ENCODE measurements around the gene LYPD1.

LYPD1 gene

GRCh38 chr2:132627536-132627935 is 42.5 kb downstream of the LYPD1 start:
- no peak for DNase-seq

DNA sequence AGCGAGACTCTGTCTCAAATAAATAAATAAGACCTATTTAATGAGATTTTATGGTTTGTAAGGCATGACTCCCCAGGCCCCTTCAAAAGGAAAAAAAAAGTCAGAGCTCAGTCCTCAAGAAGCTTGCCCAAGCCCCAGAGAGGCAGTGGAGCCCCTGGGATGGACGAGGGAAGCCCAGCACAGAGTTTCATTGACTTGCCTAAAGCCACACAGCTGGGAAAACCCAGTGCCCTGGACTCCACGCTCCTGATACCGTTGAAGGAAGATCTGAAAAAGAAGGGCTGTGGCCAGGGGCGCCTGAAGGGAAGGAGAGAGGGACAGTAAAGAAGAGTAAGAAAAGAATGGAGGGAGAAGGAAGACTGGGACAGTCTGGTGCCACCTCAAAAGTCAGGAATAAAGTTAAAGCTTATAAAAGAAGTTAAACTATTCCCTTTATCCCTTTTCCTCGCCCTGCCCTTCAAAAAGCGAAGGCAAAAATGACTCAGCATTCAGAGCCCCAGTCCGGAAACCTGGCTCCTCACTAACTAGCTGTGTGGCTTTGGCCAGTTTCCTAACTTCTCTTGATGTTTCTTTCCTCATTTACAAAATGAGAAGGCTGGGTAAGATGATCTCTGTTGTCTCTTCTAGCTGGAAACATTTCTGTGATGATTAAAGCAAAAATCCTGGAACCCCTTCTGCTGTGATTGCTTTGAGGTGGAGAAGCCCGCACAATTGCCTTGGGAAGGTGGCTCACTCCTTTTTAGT is 46.7 kb downstream of the LYPD1 start:
- no peak for DNase-seq

- DNase-seq: no peak
These were observed 48.7 kb downstream of the LYPD1 start for GRCh38 chr2:132621131-132621875.

DNA sequence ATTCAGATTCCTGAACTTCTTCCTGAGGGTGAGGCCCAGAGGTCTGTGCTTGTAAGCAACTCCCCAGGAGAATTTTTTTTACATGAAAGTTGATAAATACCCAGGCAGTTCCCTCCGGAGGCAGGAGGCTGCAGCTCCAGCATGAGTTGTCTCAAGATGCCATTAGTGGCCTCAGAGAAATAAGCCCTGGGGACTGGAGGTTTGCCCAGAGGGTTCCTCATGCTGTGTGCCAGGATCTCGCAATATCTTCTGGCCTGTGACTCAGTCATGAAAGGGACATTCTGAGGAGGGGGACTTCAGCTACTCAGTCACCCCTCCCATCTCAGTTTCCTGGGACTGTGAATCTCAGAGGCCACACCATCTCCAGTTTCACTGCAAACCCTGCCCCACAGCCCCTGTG is 49.9 kb downstream of the LYPD1 start:
- DNase-seq: no peak

DNA sequence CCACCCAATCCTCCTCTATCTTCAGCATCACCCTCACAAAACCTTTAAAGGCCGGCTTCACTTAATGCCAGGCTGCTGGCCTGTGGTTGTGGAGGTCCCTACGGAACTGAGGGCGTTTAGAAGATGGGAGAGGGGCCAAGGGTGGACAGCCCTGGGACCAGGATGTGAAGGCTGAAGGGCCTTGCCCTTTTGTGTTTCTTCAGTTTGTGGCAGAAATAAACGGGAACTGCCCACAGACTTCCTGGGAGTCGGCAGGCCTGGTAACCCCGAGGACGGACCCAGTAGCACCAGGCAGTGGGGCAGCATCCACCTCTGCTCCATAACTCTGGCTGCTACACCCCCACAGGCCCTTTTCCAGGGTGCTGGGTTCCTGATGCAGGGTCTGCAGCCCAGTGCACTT is 51.3 kb downstream of the LYPD1 start:
- DNase-seq: no peak

GRCh38 chr2:132617989-132618388 is 52.0 kb downstream of the LYPD1 start:
- DNase-seq: no peak

DNA sequence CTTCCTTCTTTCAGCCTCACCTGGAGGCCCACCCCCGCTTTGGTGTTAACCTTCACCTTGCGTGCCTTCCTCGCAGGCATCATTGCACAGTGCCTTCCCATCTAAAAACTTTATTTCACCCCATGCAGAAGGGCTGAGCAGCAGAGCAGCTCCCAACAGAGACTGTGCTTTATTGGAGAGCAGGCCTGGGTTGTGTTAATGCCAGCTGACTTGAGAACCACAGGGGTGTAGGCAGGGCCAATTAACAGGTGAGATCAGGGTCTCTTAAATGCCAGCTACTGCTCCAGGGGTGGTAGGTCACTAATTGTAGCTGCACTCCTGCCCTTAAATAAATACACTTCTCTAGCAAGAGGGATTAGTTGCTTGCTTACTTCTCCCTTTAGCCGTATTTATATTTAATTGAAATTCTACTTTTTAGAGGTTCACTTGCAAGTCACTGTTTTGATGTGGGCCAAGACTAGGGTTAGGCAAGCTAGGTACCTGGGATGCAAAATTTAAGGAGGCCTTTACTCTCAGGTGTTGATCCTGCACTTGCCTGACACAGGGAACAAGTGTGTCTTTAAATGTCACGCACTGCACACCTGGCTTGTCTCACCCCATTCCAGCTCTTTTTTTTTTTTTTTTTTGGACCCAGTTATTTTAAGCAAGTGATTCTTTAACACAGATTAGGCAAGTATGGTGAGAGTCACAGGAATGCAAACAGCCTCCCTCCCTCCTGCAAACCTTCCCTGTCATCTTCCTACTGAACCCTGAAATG is 54.5 kb downstream of the LYPD1 start:
- DNase-seq: no peak

GRCh38 chr2:132611719-132612118 is 58.3 kb downstream of the LYPD1 start:
- DNase-seq: no peak

DNA sequence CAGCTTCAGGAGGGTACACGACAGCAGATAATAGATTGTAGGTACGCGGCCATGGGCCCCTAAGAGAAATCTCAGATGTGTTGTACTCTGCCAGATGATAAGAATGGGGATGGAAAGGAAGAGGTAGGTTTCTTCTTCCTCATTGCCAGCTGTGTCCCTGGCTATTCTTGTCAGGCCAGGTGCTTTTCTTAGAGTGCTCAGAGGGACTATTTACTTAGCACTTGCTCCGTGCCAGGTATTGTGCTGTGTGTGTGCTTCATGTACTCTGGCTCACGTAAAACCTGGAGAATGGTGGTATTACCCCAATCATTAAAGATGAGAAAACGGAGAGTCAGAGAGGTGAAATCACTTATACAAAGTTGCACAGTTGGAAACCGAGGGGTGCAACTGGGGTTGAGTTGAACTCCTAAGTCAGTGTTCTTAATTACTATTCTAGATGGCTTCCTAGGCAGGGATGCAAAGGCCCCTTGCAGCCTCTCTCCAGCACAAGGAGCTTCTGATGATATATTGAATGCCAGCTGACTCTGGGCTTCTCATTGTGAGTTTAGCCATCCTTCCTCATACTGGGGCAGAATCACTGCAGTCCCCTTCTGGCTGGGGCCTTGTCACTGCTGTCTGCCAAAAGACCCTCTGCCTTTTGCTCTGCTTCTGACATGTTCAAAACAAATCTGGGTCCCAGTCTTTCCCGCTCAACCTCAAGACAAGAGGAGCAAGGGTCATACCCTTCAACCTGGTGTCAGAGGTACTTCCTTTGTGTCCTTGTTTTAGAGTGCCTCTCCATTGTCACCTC is 60.7 kb downstream of the LYPD1 start:
- no peak for DNase-seq

- DNase-seq: no peak
These were observed 61.7 kb downstream of the LYPD1 start for GRCh38 chr2:132608311-132608710.

- DNase-seq: no peak
These were observed 62.4 kb downstream of the LYPD1 start for GRCh38 chr2:132607426-132608090.

DNA sequence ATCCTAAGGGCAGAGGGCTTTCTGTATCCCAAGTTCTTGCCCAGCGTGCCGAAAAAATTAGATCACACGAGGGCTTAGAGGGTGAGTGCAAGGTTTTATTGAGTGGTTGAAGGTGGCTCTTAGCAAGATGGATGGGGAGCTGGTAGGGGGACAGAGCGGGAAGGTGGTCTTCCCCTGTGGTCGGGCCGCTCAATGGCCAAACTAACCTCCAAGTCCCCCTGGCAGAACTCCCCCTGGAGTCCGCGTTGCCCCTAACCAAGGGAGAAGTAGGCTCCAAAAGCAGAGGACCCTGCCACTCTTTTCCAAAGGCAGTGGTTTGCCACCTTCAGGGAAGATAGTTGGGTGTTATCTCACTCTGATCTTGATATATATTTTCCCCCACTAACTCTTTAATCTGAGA is 63.4 kb downstream of the LYPD1 start:
- no peak for DNase-seq

DNA sequence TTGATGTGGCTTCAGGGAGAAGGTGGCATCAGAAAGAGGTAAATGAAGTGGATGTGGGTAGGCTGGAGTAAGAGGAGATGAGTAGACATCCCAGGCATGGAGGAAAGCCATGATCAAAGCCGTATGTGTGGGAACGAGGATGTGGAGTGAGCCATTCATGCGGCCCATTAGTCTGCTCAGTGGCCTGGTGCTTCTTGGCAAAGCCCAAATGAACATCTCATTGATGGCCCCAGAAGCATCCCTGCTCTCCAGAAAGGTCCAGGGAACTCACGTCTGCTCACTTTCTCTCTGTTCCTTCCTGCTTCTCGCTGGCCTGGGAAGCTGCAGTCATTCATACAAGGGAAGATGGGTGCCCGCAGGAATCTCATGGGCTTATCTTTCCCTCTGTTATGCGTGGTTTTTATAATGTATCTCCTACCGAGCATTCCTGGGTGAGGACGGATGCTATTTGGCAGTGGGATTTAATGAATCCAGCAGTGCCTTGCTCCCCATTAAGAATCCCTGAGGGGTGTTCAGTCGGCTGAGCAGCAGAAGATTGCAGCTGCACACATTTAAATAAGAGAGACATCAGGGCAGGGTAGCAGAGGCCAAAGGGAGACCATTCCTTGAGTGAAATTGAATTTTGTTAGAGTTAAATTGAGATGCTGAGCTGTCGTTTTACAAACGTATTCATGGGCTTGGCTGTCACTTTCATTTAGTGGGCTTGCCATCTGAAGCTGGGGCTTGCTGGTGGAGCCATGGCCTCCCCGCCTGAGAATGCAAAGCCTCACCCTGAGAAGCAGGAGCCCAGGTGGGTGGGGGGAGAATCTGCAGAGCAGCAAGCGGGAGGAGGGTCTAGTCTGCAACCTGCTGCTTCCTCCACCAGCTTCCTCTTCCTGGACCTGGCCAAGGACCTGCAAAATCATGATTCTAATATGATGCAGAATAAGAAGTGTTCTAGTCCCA is 64.5 kb downstream of the LYPD1 start:
- DNase-seq: no peak

DNA sequence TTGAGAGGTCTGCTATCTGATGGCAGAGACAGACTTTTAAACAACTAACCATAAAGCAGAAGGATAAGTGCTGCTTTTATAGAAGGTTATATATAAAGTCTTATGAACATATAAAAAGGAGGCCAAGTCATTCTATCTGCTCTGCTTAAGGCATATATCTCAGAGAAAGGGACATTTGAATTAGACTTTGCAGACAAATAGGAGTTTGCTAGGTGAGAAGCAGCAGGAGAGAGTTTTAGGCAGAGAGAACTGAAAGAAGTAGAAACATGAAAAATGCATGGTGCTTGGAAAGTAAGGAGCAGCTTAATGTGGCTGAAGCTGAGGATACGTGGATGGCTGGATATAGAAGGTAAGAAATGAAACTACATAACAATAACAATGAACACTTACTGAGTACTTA is 65.4 kb downstream of the LYPD1 start:
- DNase-seq: no peak

DNA sequence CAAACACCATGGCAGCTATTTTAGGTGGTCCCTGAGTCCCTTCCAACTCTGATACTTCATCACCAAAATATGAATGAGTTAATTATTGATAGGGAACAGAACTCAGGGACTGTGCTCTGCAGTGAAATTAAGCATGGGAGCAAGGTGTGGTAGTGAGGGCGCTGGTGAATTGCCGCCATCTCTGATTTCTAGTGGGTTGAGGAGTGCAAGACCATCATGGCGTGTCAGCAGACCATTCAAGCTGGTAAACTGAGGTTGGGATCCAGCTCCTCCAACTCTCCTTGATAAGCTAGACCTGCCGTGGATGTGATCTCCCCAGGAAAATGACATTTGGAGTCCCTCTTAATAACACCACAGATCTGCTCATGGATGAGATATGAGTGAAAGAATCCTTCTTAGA is 70.4 kb downstream of the LYPD1 start:
- DNase-seq: no peak

GRCh38 chr2:132598536-132598935 is 71.5 kb downstream of the LYPD1 start:
- DNase-seq: no peak

- DNase-seq: no peak
These were observed 72.2 kb downstream of the LYPD1 start for GRCh38 chr2:132597831-132598230.

- no peak for DNase-seq
These were observed 72.8 kb downstream of the LYPD1 start for GRCh38 chr2:132597166-132597565.

DNA sequence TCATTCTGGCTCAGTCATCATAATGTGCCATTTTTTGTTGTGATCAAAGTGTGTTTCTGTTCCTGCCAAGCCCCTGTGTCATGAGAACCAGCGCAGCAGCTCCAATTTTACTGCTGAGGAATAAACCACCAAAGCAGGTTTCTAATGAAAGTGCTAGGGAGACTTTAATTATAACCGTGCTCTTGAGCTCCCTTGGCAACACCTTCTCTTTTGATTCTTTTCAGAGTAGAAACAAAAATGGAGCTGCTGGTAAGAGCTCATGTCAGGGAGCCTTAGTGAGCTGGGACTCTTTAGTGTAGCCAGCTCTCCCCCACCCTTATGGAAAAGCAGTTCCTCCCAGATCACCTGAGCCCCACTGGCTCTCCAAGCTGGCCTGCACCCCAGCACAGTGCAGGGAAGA is 74.3 kb downstream of the LYPD1 start:
- DNase-seq: no peak

DNA sequence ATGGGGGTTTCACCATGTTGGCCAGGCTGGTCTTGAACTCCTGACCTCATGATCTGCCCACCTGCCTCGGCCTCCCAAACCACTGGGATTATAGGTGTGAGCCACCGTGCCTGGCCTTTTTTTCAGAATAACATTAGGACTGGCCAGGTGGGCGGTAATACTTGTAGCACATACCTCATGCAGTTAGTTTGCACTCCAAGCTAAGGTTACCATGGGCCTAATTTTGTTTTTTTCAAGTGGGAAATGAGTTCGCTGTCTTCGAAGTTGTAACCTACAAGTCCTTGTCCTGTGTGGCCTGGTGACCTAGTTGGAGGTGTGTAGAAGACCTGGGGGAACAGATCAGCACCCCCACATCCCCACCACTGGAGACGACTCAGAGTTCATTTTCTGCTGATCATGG is 74.8 kb downstream of the LYPD1 start:
- no peak for DNase-seq

Data from 8988T (cell line).